Measurements from ENCODE around the gene KDM7A. TPM values are rescaled to one million over a fixed set of nuclear protein-coding genes. Genes with fewer than 3 reads are reported as not detected.

KDM7A gene
- total RNA-seq, 2 donors from 2014 or later, result 9.6 to 26.5 TPM

DNA sequence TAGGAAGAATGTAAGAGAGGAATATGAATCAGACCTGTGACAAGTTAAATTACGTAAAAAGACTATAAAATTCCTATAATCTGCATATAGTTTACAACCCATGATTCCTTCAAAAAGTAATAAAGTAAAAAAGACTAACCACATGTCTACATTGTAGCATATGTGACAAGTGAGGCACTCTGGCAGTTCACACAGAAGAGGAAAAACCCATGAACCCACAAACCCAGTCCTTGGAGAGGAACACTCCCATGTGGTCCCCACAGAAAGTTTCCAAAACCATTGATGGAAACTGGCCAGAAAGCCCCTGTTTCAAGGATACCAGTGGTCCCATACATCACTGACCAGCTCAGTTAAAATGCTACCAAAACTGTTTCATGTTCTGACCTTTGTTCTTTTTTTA lies 15.7 kb downstream of the KDM7A start:
- Histone ChIP-seq H3K27me3 (replicated peaks; ENCODE audit: insufficient read depth) (no peaks in the 10 kb centered on the region), H3K4me3 (no peak overlapping the region), H3K36me3 (no peaks in the 10 kb centered on the region), H3K27ac (no peak overlapping the region), H3K9me3 (no peaks in the 10 kb centered on the region), H3K4me1 (replicated peaks) (no peaks in the 10 kb centered on the region)
- WGBS, result 94% methylated on average over 1 of the region's 1 CpG
- no peak for TF ChIP-seq POLR2AphosphoS5 (IDR thresholded peaks at IDR 0.05)
- TF ChIP-seq, protein P1, sequence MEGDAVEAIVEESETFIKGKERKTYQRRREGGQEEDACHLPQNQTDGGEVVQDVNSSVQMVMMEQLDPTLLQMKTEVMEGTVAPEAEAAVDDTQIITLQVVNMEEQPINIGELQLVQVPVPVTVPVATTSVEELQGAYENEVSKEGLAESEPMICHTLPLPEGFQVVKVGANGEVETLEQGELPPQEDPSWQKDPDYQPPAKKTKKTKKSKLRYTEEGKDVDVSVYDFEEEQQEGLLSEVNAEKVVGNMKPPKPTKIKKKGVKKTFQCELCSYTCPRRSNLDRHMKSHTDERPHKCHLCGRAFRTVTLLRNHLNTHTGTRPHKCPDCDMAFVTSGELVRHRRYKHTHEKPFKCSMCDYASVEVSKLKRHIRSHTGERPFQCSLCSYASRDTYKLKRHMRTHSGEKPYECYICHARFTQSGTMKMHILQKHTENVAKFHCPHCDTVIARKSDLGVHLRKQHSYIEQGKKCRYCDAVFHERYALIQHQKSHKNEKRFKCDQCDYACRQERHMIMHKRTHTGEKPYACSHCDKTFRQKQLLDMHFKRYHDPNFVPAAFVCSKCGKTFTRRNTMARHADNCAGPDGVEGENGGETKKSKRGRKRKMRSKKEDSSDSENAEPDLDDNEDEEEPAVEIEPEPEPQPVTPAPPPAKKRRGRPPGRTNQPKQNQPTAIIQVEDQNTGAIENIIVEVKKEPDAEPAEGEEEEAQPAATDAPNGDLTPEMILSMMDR (IDR thresholded peaks at IDR 0.05), result no peak
- TF ChIP-seq POLR2A (IDR thresholded peaks at IDR 0.05), result no peak
- no peak for DNase-seq (ENCODE audit: low spot score)
- intact Hi-C loops (cut with DNase I), result no loop called here

DNA sequence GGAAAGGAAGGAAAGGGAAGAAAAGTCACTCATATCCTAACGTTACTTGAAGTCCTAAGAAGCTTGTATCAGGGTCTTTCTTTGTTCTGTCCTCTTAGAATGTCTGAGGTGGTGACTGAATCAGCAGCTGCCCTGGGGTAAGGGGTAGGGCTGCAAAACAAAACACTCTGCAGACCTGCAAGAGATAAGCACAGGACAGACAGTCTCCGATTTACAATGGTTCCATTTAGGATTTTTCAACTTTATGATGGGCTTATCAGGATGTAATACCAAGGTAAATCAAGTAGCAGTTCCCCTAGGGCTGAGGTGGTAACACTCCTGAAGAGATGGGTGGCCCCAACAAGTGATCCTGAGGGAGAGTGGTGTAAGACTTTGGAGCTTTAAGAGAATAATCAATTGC lies 16.5 kb downstream of the KDM7A start:
- no peaks in the 10 kb centered on the region for H3K4me1 ChIP-seq (replicated peaks)
- no peak overlapping the region for H3K27ac ChIP-seq
- TF ChIP-seq POLR2AphosphoS5 (IDR thresholded peaks at IDR 0.05), result no peak
- TF ChIP-seq POLR2A (IDR thresholded peaks at IDR 0.05), result no peak
- TF ChIP-seq, protein P1 (IDR thresholded peaks at IDR 0.05), result no peak
- no peaks in the 10 kb centered on the region for H3K36me3 ChIP-seq
- DNase-seq (ENCODE audit: low spot score), result no peak
- no peaks in the 10 kb centered on the region for H3K9me3 ChIP-seq
- H3K27me3 ChIP-seq (replicated peaks; ENCODE audit: insufficient read depth), result no peaks in the 10 kb centered on the region
- WGBS, result 41% methylated on average over 2 of the region's 2 CpGs
- no peak overlapping the region for H3K4me3 ChIP-seq
- intact Hi-C loops (cut with DNase I), result no loop called here

DNA sequence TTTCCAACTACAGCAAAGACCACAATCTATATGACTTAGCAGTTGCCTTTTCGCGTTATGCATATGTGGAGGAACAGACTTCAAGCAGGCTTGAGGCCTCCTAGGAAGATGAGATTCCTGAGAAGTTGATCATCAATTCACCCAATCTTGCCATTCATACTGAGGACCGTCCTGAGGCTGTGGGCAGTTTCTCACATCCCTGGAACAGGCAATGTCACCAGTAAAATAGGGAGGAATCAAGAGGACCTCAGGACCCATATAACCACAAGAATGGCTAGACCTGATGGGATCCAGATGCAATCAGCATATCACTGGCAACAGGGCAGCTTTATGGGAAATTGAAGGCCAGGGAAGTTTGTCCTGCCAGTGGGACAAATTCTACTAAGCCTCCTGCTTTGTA lies 17.3 kb downstream of the KDM7A start:
- TF ChIP-seq POLR2A (IDR thresholded peaks at IDR 0.05) (no peak), POLR2AphosphoS5 (IDR thresholded peaks at IDR 0.05) (no peak)
- TF ChIP-seq, protein P1 (IDR thresholded peaks at IDR 0.05), result no peak
- H3K4me1 ChIP-seq (replicated peaks), result no peaks in the 10 kb centered on the region
- no peaks in the 10 kb centered on the region for H3K27me3 ChIP-seq (replicated peaks; ENCODE audit: insufficient read depth)
- no peak overlapping the region for H3K27ac ChIP-seq
- 97% methylated on average over 3 of the region's 3 CpGs for WGBS
- H3K9me3 ChIP-seq, result no peaks in the 10 kb centered on the region
- no peak overlapping the region for H3K4me3 ChIP-seq
- intact Hi-C loops (cut with DNase I), result no loop called here
- no peak for DNase-seq (ENCODE audit: low spot score)
- no peaks in the 10 kb centered on the region for H3K36me3 ChIP-seq

DNA sequence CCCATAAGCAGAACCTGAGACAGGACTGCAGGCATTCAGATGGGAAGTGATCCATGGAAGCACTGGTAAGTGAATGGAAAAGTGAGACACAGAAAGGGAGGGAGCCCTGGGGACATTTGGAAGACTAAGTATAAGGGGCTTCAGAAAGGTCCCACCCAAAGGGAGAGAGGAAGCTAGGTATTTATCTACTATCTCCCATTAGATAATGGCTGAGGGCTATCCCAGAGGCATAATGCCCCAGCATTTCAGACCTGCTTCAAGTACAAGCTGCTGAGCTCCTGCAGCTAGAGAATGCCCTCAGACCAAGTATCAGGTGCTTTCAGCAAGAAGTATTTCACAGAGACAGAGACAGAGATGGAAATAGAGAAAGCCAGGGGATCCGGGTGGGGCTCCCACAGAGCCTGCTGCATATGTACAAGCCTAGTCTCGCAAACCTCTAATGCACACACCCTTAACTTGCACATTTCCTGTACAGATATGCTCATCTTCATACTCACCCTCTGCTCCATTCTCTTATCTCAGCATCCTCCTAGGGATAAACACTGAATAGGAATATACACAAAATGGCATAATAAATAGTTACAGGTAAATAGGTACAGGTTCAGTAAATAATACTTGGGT lies 20.2 kb downstream of the KDM7A start:
- H3K27ac ChIP-seq, result no peak overlapping the region
- H3K4me3 ChIP-seq, result no peak overlapping the region
- H3K4me1 ChIP-seq (replicated peaks), result no peaks in the 10 kb centered on the region
- 75% methylated on average over 2 of the region's 2 CpGs for WGBS
- TF ChIP-seq, protein P1 (IDR thresholded peaks at IDR 0.05), result no peak
- DNase-seq (ENCODE audit: low spot score), result no peak
- no peaks in the 10 kb centered on the region for H3K27me3 ChIP-seq (replicated peaks; ENCODE audit: insufficient read depth)
- H3K9me3 ChIP-seq, result no peaks in the 10 kb centered on the region
- intact Hi-C loops (cut with DNase I), result no loop called here
- H3K36me3 ChIP-seq, result no peaks in the 10 kb centered on the region

DNA sequence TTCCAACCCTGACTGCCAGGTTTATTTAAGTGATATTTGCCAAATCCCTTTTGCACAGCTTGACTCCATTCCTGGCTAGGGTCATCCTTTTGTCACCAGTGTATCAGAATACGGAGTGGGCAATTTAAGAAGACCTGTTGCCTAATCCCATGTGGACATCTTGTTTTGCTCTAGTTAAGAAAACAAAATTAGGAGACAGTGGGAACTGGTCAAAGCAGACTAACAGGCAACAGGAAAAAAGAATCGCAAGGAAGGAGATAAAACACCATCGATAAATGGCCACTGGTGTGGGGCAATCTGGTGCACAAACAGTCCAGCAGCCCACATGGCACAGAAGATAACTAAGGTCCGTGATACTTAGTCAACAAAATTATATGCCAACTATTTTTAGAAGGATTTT lies 21.4 kb downstream of the KDM7A start:
- H3K36me3 ChIP-seq, result no peaks in the 10 kb centered on the region
- intact Hi-C loops (cut with DNase I), result no loop called here
- no peak overlapping the region for H3K27ac ChIP-seq
- WGBS, result 83% methylated on average over 4 of the region's 4 CpGs
- TF ChIP-seq, protein P1 (IDR thresholded peaks at IDR 0.05), result no peak
- TF ChIP-seq POLR2AphosphoS5 (IDR thresholded peaks at IDR 0.05), result no peak
- no peak for TF ChIP-seq POLR2A (IDR thresholded peaks at IDR 0.05)
- H3K4me3 ChIP-seq, result no peak overlapping the region
- DNase-seq (ENCODE audit: low spot score), result no peak
- no peaks in the 10 kb centered on the region for H3K4me1 ChIP-seq (replicated peaks)
- no peaks in the 10 kb centered on the region for H3K27me3 ChIP-seq (replicated peaks; ENCODE audit: insufficient read depth)
- no peaks in the 10 kb centered on the region for H3K9me3 ChIP-seq

Data from prostate gland (tissue), 2 donors.